Fibroblast of lung (primary cell): ENCODE data around the gene SLC35E4. TPM values are rescaled to one million over a fixed set of nuclear protein-coding genes. Genes with fewer than 3 reads are reported as not detected.

Experiments used
- DNase-seq, 2 donors: peaks; one replicate each; pipeline versions ENCODE4 v3.0.0 to v3.0.0-alpha.2; 2010; ENCODE audit warnings: low read depth in 2 of 2
- H2AFZ ChIP-seq: 2 replicates; pipeline ENCODE4 v1.5.1; 2012; ENCODE audit warnings: low read length, control low read depth, inconsistent platforms
- H3K27ac ChIP-seq: 2 replicates; pipeline ENCODE4 v1.5.1; 2011; ENCODE audit warnings: low read length, control low read depth; ENCODE audit not compliant: insufficient read depth
- H3K27me3 ChIP-seq: 2 replicates; pipeline ENCODE4 v1.5.1; 2011; ENCODE audit warnings: mild to moderate bottlenecking, low read length; ENCODE audit not compliant: control insufficient read depth, insufficient read depth
- H3K36me3 ChIP-seq: 2 replicates; pipeline ENCODE4 v1.5.1; 2011; ENCODE audit warnings: low read length; ENCODE audit not compliant: control insufficient read depth, insufficient read depth
- H3K4me1 ChIP-seq: 2 replicates; pipeline ENCODE4 v1.5.1; 2011; ENCODE audit warnings: low read length; ENCODE audit not compliant: control insufficient read depth, insufficient read depth; ENCODE audit errors: extremely low read depth
- H3K4me2 ChIP-seq: 2 replicates; pipeline ENCODE4 v1.5.1; 2011; ENCODE audit warnings: low read length, control low read depth; ENCODE audit not compliant: insufficient read depth; ENCODE audit errors: extremely low read depth
- H3K4me3 ChIP-seq, 4 experiments: fragments of 200-600 bp in 1 of 4; sonication (generic) in 1 of 4; replicated peaks in 1 of 4; 2 replicates each; pipeline ENCODE4 v1.5.1; 2011 to 2016; ENCODE audit warnings: low read length in 4 of 4, low read depth in 3 of 4, mild to moderate bottlenecking in 3 of 4, control low read depth in 2 of 4, inconsistent platforms in 1 of 4, mixed read lengths in 1 of 4; ENCODE audit not compliant: insufficient read depth in 1 of 4; ENCODE audit errors: control extremely low read depth in 1 of 4
- H3K79me2 ChIP-seq: 2 replicates; pipeline ENCODE4 v1.5.1; 2012; ENCODE audit warnings: mild to moderate bottlenecking, low read length, inconsistent platforms; ENCODE audit not compliant: control insufficient read depth, insufficient read depth
- H3K9ac ChIP-seq: 2 replicates; pipeline ENCODE4 v1.5.1; 2011; ENCODE audit warnings: mild to moderate bottlenecking, low read length, control low read depth; ENCODE audit not compliant: insufficient read depth
- H3K9me3 ChIP-seq: 2 replicates; pipeline ENCODE4 v1.5.1; 2012; ENCODE audit warnings: low read depth, low read length; ENCODE audit not compliant: control insufficient read depth, insufficient read depth
- H4K20me1 ChIP-seq: 2 replicates; pipeline ENCODE4 v1.5.1; 2011; ENCODE audit warnings: low read length; ENCODE audit not compliant: control insufficient read depth, insufficient read depth; ENCODE audit errors: extremely low read depth
- EZH2 ChIP-seq: IDR thresholded peaks from 2 replicates; pipeline ENCODE4 v1.5.1; 2012; ENCODE audit warnings: low read length, control low read depth, mild to moderate bottlenecking; ENCODE audit errors: missing control alignments
- polyA plus RNA-seq, 2 donors: library from polyadenylated mRNA; depleted of rRNA in 1 of 2; stranded (reverse) in 1 of 2; unstranded in 1 of 2; fragments of >200 nt; gene quantifications; 2 replicates each; pipeline ENCODE4 v1.2.1, GENCODE V29; 2011 to 2012; ENCODE audit warnings: missing spikeins in 1 of 2
- total RNA-seq: library from RNA; depleted of rRNA; stranded (reverse); fragments of >200 nt; gene quantifications from 2 replicates; pipeline ENCODE4 v1.2.1, GENCODE V29; 2014
- TF ChIP-seq, protein P1 (sequence below), 2 donors: IDR thresholded peaks in 1 of 2; conservative IDR thresholded peaks in 1 of 2; 1 replicate in 1 of 2; 2 replicates in 1 of 2; pipeline ENCODE4 v1.5.1; 2011 to 2012; ENCODE audit warnings: low read length in 2 of 2, control low read depth in 1 of 2, inconsistent platforms in 1 of 2, low read depth in 1 of 2, mild to moderate bottlenecking in 1 of 2

SLC35E4 gene
- total and polyA plus RNA-seq, 2 donors (not counting 1 experiment from before 2014, with no cell fraction given): 2.0 to 10.1 TPM

- no peaks in the 10 kb centered on the region for H3K36me3 ChIP-seq
- TF ChIP-seq, protein P1, sequence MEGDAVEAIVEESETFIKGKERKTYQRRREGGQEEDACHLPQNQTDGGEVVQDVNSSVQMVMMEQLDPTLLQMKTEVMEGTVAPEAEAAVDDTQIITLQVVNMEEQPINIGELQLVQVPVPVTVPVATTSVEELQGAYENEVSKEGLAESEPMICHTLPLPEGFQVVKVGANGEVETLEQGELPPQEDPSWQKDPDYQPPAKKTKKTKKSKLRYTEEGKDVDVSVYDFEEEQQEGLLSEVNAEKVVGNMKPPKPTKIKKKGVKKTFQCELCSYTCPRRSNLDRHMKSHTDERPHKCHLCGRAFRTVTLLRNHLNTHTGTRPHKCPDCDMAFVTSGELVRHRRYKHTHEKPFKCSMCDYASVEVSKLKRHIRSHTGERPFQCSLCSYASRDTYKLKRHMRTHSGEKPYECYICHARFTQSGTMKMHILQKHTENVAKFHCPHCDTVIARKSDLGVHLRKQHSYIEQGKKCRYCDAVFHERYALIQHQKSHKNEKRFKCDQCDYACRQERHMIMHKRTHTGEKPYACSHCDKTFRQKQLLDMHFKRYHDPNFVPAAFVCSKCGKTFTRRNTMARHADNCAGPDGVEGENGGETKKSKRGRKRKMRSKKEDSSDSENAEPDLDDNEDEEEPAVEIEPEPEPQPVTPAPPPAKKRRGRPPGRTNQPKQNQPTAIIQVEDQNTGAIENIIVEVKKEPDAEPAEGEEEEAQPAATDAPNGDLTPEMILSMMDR (conservative IDR thresholded peaks at IDR 0.05 in 1 of 2, IDR thresholded peaks at IDR 0.05 in 1 of 2; ENCODE audit: low read depth in 1 of 2, low read length in 2 of 2): no peak
- no peak for TF ChIP-seq EZH2
- peak within 1 kb of the TSS; percentile 94 for H2AFZ ChIP-seq
- no peaks in the 10 kb centered on the region for H3K27me3 ChIP-seq
- H4K20me1 ChIP-seq: no peaks in the 10 kb centered on the region
- peak within 1 kb of the TSS; percentile 55 for H3K9ac ChIP-seq
- H3K79me2 ChIP-seq: no peaks in the 10 kb centered on the region
- H3K4me1 ChIP-seq: peaks cover 29% of the 10 kb centered on the region
- DNase-seq: peak; percentile 83 to 85
- H3K4me2 ChIP-seq: peak within 1 kb of the TSS; percentile 92
- peak within 1 kb of the TSS; percentile 45 to 68 (median 54) for H3K4me3 ChIP-seq
- no peaks in the 10 kb centered on the region for H3K9me3 ChIP-seq
- H3K27ac ChIP-seq: peak within 1 kb of the TSS; percentile 76
Measured at GRCh38 chr22:30606455-30607299, 28.9 kb upstream of the SLC35E4 start, which contains the start of gene TCN2. TSS of gene TCN2 (plus strand) at chr22:30607174. CDS start at chr22:30607332, 158 bp downstream.

DNA sequence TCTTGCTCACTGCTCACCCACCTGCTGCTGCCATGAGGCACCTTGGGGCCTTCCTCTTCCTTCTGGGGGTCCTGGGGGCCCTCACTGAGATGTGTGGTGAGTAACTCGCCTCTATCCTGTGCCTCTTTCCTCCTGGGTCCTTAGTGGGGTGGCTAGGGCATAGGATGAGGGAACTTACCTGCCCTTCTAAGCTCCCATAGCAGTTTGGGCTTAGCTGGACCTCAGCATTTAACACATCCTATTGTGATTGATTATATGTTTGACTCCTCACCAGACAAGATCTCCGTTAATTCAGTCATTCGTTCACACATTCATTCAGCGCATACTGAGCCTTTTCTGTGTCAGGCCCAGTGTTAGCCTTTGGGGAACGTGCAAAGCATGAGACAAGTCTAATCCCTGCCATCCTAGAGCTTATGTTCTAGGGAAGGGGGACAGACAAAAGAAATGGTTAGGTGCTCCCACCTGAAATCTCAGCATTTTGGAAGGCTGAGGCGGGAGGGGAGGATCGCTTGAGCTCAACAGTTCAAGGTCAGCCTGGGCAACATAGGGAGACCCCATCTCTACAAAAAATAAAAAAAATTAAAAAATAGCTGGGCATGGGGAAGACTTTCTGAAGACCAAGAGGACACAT, 28.2 kb upstream of the SLC35E4 start:
- H3K36me3 ChIP-seq: no peaks in the 10 kb centered on the region
- H3K4me3 ChIP-seq: peak overlapping the region; percentile 37 to 68 (median 49)
- peak overlapping the region; percentile 94 for H2AFZ ChIP-seq
- H3K9me3 ChIP-seq: no peaks in the 10 kb centered on the region
- H3K79me2 ChIP-seq: no peaks in the 10 kb centered on the region
- H4K20me1 ChIP-seq: no peaks in the 10 kb centered on the region
- TF ChIP-seq EZH2: no peak
- TF ChIP-seq, protein P1 (conservative IDR thresholded peaks at IDR 0.05 in 1 of 2, IDR thresholded peaks at IDR 0.05 in 1 of 2; ENCODE audit: low read depth in 1 of 2, low read length in 2 of 2): no peak
- peak overlapping the region; percentile 92 for H3K4me2 ChIP-seq
- peaks cover 29% of the 10 kb centered on the region for H3K4me1 ChIP-seq
- no peak for DNase-seq
- peak overlapping the region; percentile 76 for H3K27ac ChIP-seq
- no peak overlapping the region for H3K9ac ChIP-seq
- no peaks in the 10 kb centered on the region for H3K27me3 ChIP-seq

DNA sequence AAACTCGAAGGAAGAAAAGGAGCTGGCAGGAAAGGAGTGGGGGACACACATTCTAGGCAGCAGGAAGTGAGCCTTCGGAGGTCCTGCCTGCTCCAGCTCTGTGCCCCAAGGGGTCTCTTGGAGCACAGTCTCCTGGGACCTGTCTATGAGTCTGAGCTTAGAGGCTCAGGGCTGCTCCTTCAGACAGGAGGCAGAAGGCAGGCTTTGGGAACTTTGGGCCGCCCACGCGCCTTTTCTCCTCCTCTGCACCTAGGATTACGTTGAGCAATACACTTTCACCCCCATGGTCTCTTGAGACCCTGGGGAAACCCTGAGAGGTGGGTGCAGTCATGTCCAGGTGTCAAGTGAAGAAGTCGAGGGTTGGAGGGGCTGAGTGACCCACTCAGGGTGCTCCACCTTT, 27.6 kb upstream of the SLC35E4 start:
- Histone ChIP-seq H3K4me2 (no peak overlapping the region), H3K27ac (no peak overlapping the region), H3K79me2 (no peaks in the 10 kb centered on the region), H3K27me3 (no peaks in the 10 kb centered on the region), H3K36me3 (no peaks in the 10 kb centered on the region), H2AFZ (no peak overlapping the region), H3K9me3 (no peaks in the 10 kb centered on the region), H4K20me1 (no peaks in the 10 kb centered on the region), H3K4me3 (no peak overlapping the region), H3K9ac (no peak overlapping the region), H3K4me1 (peaks cover 29% of the 10 kb centered on the region)
- TF ChIP-seq, protein P1 (conservative IDR thresholded peaks at IDR 0.05 in 1 of 2, IDR thresholded peaks at IDR 0.05 in 1 of 2; ENCODE audit: low read depth in 1 of 2, low read length in 2 of 2): no peak
- no peak for TF ChIP-seq EZH2
- DNase-seq: no peak
